Activated CD4-positive, CD25-positive, alpha-beta regulatory T cell (primary cell): ENCODE data around the gene ANKRD40CL.
"Not testable (repeated sequence)": the region's sequence is repeated elsewhere in the genome, so short reads cannot be mapped to it uniquely, and the experiment has no call there.

Experiments
- DNase-seq, 4 experiments: peaks; one replicate each; lab custom pipeline; 2025; lab: John Stamatoyannopoulos, UW

ANKRD40CL gene, protein sequence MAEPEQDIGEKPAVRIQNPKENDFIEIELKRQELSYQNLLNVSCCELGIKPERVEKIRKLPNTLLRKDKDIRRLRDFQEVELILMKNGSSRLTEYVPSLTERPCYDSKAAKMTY

GRCh38 chr17:50767446-50767845, at the start of gene ANKRD40CL:
ANKRD40CL (minus strand) TSS chr17:50767518; CDS start chr17:50766913, 605 bp downstream.
- no peak for DNase-seq

DNA sequence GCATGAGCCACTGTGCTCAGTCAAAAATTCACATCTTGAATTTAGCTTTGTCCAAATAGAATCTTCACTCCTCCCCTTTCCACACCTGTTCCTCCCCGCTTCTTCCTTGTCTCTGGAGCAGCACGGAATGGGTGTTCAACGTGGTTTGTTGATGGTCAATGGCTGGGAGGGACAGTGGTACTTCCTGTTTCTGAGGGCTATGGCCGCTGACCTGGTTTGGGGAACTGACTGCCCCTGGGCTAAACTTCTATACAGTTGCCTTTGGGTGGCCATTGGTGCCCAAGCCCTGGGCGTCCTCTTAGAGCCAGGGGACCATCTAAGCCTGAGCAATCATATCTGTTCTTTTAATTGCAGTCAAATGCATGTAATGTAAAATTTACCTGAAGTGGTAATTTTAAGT, 49.0 kb upstream of the ANKRD40CL start:
- no peak for DNase-seq

DNA sequence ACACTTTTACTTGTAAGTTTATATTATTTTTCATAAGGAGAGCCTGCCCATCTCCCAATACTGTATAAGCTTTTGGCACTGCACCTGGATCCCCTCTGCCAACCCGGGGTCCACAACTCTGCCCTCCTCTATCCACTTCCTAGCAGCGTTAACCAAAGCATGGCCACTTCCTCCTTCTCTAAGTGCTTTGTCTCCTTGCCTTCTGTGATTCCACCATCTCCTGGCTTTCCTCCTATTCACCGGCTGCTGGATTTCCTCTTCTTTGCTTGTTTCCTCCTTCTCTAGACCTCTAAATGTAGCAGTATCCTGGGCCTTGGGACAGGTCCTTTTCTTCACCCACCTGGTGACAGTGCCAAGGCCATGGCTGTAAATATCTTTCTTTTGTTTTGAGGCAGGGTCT, 48.1 kb upstream of the ANKRD40CL start:
- DNase-seq = no peak

- DNase-seq = no peak
Measured at GRCh38 chr17:50813583-50813982, 46.3 kb upstream of the ANKRD40CL start.

- DNase-seq = no peak
Measured at GRCh38 chr17:50808888-50809287, 41.6 kb upstream of the ANKRD40CL start.

GRCh38 chr17:50808413-50808812, 41.1 kb upstream of the ANKRD40CL start:
- DNase-seq = no peak

DNA sequence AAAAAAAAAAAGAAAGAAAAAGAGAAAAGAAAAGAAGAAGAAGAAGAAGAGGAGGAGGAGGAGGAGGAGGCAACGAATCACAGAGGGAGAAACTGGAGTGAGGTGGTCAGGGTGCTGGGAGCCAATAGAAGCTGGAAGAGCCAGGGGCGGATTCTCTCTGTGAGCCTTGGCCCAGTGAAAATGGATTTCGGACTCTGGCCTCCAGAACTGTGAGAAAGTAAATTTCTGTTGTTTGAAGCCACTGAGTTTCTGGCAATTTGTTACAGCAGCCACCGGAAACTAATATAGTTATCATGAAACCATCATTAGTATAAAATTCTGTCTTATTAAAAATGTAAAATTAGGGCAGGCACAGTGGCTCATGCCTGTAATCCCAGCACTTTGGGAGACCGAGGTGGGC, 40.4 kb upstream of the ANKRD40CL start:
- DNase-seq = no peak

DNA sequence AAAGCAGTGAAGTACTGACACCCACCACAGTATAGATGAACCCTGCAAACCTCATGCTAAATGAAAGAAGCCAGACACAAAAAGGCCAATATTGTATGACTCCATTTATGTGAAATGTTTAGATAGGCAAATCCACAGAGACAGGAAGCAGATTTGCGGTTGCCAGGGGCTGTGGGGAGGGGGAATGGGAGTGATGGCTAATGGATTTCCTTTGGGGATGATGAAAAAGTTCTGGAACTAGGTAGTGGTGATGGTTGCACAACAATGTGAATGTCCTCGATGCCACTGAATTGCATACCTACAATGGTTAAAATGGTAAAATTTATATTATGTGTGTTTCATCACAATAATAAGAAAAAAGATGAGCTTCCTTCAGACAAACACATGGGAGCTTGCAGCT, 39.7 kb upstream of the ANKRD40CL start:
- DNase-seq = no peak

DNA sequence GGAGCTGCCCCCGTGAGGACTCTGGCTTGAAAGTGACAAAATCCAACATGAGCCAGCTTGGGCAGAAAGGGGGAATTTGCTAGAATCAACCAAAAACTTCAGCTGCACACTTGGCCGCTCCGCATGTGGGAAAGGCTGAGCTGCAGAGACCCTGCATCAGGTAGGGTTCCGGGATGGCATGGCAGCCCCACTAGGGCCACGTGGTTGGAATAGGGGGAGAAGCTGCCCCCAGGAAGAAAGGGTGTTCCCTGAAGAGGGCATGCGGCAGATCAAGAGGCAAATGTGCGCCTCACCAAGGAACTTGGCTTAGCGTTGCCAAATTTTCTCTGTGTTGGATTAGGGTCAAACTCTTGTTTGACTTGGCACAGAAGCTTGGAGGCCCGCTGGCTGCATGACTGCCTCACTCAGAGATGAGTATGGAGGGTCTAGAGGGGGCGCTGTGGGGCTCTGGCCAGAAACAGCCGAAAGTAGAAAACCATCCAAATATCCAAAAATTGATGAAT, 38.9 kb upstream of the ANKRD40CL start:
- no peak for DNase-seq

- DNase-seq = no peak
Measured at GRCh38 chr17:50805486-50805885, 38.2 kb upstream of the ANKRD40CL start.

GRCh38 chr17:50804749-50805475, 37.6 kb upstream of the ANKRD40CL start:
- not testable (repeated sequence) for DNase-seq

DNA sequence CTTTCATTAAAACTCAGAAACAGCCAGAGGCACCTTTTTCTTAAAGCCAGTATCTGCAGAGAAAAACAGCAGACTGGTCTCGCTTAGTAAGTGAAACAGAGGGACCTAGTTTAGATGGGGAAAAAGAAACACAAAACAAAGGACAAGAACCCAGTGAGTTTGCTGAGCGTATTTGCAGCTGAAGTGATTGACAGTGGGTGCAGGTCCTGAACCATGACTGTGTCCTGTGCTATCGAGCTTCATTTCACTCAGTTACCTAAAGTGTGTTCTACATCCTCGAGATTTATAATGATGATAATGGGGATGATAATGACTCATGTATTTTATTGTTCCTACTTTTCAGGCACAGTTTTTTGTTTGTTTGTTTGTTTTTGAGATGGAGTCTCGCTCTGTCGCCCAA, 36.4 kb upstream of the ANKRD40CL start:
- no peak for DNase-seq

- no peak for DNase-seq
Measured at GRCh38 chr17:50802609-50803571, 35.6 kb upstream of the ANKRD40CL start.

DNA sequence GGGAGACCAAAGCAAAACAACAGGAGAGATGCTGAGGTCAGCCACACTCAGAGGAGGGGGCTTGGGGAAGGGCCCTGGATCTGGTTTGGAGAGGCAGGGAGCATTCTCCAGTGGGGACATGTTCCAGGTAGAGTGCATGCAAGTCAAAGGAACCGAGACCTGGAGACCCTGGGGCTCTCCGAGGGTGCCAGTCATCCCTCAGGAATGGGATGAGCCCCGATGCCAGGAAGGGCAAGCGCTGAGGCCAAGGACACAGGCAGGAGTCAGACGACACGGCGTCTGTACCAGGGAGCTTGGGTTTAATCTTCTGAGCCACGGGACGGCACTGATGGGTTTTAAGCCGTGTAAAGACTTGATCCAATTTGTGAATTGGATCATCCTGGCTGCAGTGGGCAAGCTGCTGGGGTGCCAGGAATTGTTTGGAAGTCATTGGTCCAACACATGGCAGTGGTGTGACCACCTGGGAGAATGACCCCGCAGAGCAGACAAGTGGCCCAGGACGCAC, 32.9 kb upstream of the ANKRD40CL start:
- no peak for DNase-seq

- no peak for DNase-seq
Measured at GRCh38 chr17:50799582-50799981, 32.3 kb upstream of the ANKRD40CL start.

DNA sequence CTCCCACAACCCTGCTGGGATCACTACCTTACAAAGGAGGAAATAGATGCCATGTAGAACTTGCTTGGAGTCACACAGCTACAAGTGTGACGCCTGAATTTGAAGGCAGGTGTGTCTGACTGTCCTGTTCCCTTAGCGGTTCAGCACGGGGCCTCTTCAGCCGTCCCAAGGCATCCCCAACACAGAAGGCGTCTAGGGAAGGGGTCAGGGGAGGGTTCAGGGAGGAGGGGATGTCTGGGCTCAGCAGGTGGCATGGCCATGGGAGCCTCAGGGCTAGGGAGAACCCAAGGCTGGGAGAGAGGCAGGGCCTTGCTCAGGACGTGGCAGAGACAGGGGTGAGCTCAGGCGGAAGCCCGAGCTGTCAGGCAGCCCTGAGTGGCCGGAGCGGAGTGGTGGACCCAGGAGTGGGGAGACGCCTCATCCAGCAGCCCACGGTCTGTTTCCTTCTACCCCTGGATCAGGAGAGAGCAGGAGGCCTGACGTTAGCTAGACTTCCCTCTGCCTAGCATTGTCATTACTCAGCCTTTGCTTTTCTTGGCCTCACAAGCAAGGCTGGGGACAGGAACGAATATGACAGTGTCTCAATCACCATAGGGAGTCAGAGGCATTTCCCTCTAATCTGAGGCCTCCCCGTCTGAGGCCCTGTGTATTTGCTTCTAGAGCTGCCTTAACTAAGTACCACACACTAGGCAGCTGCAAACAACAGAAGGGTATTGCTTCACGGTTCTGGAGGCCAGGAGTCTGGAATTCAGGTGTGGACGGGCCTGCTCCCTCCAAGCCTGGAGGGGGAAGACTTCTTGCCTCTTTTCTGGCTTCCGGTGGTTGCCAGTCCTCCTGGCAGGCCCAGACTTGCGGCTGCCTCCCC, 31.3 kb upstream of the ANKRD40CL start:
- no peak for DNase-seq

GRCh38 chr17:50797135-50797810, 30.0 kb upstream of the ANKRD40CL start:
- DNase-seq = no peak

GRCh38 chr17:50794361-50794760, 27.0 kb upstream of the ANKRD40CL start:
- no peak for DNase-seq

DNA sequence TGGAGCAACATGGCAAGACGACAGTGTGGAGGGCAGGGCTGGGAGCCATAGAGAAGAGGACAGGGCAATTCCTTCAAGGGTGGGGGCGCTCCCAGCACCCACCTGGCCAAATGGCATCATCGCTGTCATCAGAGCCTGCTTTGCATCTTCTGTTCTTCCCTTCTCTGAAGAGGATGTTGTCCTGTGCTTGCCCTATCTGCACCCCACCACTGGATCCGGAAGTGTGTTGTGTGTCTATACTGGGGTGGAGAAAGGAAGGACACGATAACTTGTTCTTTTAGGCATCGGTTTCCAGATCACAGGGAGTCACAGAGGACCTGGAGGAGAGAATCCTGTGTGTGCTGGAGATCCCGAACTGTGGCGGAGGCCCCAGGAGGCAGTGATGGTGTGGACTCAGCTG, 25.7 kb upstream of the ANKRD40CL start:
- DNase-seq = no peak

DNA sequence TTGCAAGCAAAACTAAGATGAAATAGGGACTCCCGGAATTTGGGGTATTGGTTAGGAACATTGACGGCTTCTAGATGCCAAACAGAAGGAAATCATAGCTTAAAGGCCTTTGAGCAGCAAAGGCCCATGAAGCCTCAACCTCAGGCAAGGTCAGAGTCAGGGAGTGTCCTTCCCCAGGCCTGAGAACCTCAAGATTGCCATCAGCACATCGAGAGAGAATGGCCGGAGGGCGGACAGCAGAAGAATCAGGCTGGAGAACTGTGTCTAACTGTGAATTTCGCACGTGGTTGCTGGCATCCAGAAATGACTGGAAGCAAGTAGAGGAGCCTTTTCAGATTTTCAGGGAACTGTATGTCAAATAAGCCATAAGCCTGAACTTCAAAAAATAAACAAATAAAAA, 24.8 kb upstream of the ANKRD40CL start:
- no peak for DNase-seq

- DNase-seq = no peak
Measured at GRCh38 chr17:50790618-50791017, 23.3 kb upstream of the ANKRD40CL start.
